ENCODE measurements around the gene METTL26.

DNA sequence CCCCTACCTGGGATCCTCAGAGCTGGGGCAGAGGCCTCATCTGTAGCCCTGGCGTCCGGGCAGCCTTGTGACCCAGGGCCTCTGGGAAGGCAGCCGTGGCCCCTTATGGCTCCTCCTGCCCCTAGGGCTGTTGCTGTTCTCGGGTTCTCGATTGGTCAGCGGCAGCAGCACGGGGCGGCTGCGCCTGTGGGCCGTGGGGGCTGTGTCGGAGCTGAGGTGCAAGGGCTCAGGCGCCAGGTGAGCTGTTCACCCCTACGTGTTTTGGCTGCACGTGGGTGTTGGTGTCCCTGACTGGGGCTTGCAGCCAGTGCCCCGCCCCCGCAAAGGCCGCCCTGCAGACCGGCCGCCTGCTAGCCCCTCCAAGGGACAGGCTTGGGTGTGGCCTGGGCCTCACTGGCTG is 26.0 kb upstream of the METTL26 start:
- TF ChIP-seq POLR2A (IDR thresholded peaks at IDR 0.05) = no peak
- TF ChIP-seq, protein P1, sequence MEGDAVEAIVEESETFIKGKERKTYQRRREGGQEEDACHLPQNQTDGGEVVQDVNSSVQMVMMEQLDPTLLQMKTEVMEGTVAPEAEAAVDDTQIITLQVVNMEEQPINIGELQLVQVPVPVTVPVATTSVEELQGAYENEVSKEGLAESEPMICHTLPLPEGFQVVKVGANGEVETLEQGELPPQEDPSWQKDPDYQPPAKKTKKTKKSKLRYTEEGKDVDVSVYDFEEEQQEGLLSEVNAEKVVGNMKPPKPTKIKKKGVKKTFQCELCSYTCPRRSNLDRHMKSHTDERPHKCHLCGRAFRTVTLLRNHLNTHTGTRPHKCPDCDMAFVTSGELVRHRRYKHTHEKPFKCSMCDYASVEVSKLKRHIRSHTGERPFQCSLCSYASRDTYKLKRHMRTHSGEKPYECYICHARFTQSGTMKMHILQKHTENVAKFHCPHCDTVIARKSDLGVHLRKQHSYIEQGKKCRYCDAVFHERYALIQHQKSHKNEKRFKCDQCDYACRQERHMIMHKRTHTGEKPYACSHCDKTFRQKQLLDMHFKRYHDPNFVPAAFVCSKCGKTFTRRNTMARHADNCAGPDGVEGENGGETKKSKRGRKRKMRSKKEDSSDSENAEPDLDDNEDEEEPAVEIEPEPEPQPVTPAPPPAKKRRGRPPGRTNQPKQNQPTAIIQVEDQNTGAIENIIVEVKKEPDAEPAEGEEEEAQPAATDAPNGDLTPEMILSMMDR (IDR thresholded peaks at IDR 0.05) = no peak

Measured in body of pancreas (tissue), 4 donors.